GM12878 (cell line): ENCODE results near the gene EEF2K. TPM values are rescaled to one million over a fixed set of nuclear protein-coding genes. Genes with fewer than 3 reads are reported as not detected.

ENCODE experiments used
- ASH2L ChIP-seq: fragments of 300-600, 200-600 bp; sonication (generic); IDR thresholded peaks from 2 replicates; pipeline ENCODE4 v1.6.1; 2017; ENCODE audit warnings: low read depth, mild to moderate bottlenecking, borderline replicate concordance
- BCL11A ChIP-seq: IDR thresholded peaks from 2 replicates; pipeline ENCODE4 v1.6.1; 2011; ENCODE audit warnings: low read depth, low read length
- CHD2 ChIP-seq: IDR thresholded peaks from 2 replicates; pipeline ENCODE4 v1.6.1; 2011; ENCODE audit warnings: low read depth, low read length, improper control_type of control experiment, borderline replicate concordance
- CHD4 ChIP-seq: fragments of 200-600 bp; sonication (generic); IDR thresholded peaks from 2 replicates; pipeline ENCODE4 v1.6.1; 2016; ENCODE audit warnings: mild to moderate bottlenecking
- CREB1 ChIP-seq: IDR thresholded peaks from 2 replicates; pipeline ENCODE4 v1.6.1; 2012; ENCODE audit warnings: low read depth, mild to moderate bottlenecking, inconsistent platforms
- CREM ChIP-seq: IDR thresholded peaks from 2 replicates; pipeline ENCODE4 v1.6.1; 2014; ENCODE audit warnings: antibody characterized with exemption, low read depth
- DPF2 ChIP-seq: fragments of 450-650 bp; IDR thresholded peaks from 2 replicates; pipeline ENCODE4 v1.6.1; 2017; ENCODE audit warnings: mild to moderate bottlenecking
- E2F4 ChIP-seq: IDR thresholded peaks from 2 replicates; pipeline ENCODE4 v1.6.1; 2012; ENCODE audit warnings: low read depth, low read length, improper control_type of control experiment
- HDAC6 ChIP-seq: fragments of 200-600 bp; sonication (generic); IDR thresholded peaks from one replicate; pipeline ENCODE4 v1.8.0; 2017; ENCODE audit warnings: antibody characterized with exemption; ENCODE audit not compliant: unreplicated experiment
- HSF1 ChIP-seq: fragments of 150-350 bp; IDR thresholded peaks from 2 replicates; pipeline ENCODE4 v1.6.1; 2014; ENCODE audit warnings: mild to moderate bottlenecking, low read depth, low read length
- MTA2 ChIP-seq: fragments of 450-650 bp; IDR thresholded peaks from 2 replicates; pipeline ENCODE4 v1.6.1; 2016; ENCODE audit warnings: low read depth, mild to moderate bottlenecking, moderate library complexity
- NFYA ChIP-seq: IDR thresholded peaks from 2 replicates; pipeline ENCODE4 v1.6.1; 2011; ENCODE audit warnings: low read depth, mild to moderate bottlenecking, low read length, improper control_type of control experiment, borderline replicate concordance
- PAX8 ChIP-seq: fragments of 450-650 bp; IDR thresholded peaks from 2 replicates; pipeline ENCODE4 v1.6.1; 2017; ENCODE audit warnings: mild to moderate bottlenecking, moderate library complexity
- PRDM15 ChIP-seq: fragments of 450-650 bp; formaldehyde crosslinking; IDR thresholded peaks from 2 replicates; pipeline ENCODE4 v1.4.0; 2020; ENCODE audit warnings: mild to moderate bottlenecking, moderate library complexity
- RELA ChIP-seq: fragments of 450-650 bp; IDR thresholded peaks from 2 replicates; pipeline ENCODE4 v1.8.0; 2014; ENCODE audit warnings: borderline replicate concordance; ENCODE audit not compliant: partially characterized antibody
- RUNX3 ChIP-seq: IDR thresholded peaks from 2 replicates; pipeline ENCODE4 v1.6.1; 2012; ENCODE audit warnings: low read length, inconsistent platforms
- SMAD5 ChIP-seq: IDR thresholded peaks from 2 replicates; pipeline ENCODE4 v1.6.1; 2016; ENCODE audit warnings: antibody characterized with exemption, low read depth
- SPI1 ChIP-seq: IDR thresholded peaks from 2 replicates; pipeline ENCODE4 v1.6.1; 2011; ENCODE audit warnings: low read depth, mild to moderate bottlenecking, low read length, moderate library complexity, borderline replicate concordance; ENCODE audit not compliant: insufficient read depth
- ZBTB11 ChIP-seq: fragments of 450-650 bp; formaldehyde crosslinking; IDR thresholded peaks from 2 replicates; pipeline ENCODE4 v1.5.0; 2022; ENCODE audit warnings: mild to moderate bottlenecking, missing genetic modification characterization
- ZNF207 ChIP-seq: fragments of 450-650 bp; IDR thresholded peaks from 2 replicates; pipeline ENCODE4 v1.6.1; 2014; ENCODE audit warnings: antibody characterized with exemption, mild to moderate bottlenecking, borderline replicate concordance
- ZZZ3 ChIP-seq: IDR thresholded peaks from 2 replicates; pipeline ENCODE4 v1.6.1; 2011; ENCODE audit warnings: low read depth; ENCODE audit not compliant: control insufficient read depth, insufficient read length
- polyA plus RNA-seq, 11 experiments: library from polyadenylated mRNA; depleted of rRNA in 4 of 11; unstranded in 6 of 11; stranded (reverse) in 5 of 11; fragments of >200 nt; fragmentation: Nextera tagmentation in 4 of 11; fragmentation: Illumina TruSeq in 1 of 11; extraction: Ambion mirVana in 4 of 11; extraction: Trizol in 1 of 11; gene quantifications; 1 replicate in 1 of 11; 2 replicates in 10 of 11; pipeline versions ENCODE4 v1.2.1 to v1.2.3, GENCODE V29; 2011 to 2016; ENCODE audit warnings: inconsistent platforms in 2 of 11, missing spikeins in 2 of 11, low read depth in 1 of 11
- total RNA-seq, 4 experiments: library from RNA; depleted of rRNA in 3 of 4; stranded (reverse); fragments of >200 nt in 3 of 4; fragmentation: Illumina TruSeq in 1 of 4; extraction: Trizol in 1 of 4; gene quantifications; 2 replicates each; pipeline versions ENCODE4 v1.2.1 to v1.2.3, GENCODE V29; 2013 to 2021

Gene EEF2K
- total and polyA plus RNA-seq, 10 of the 15 experiments (the other 5 are each of a cell fraction or from before 2014, with no cell fraction given) = 2.0 to 29.6 (median 12.2) TPM

GRCh38 chr16:22217890-22218730, 12.0 kb downstream of the EEF2K start (continued):
- TF ChIP-seq ASH2L = no peak
- no peak for TF ChIP-seq PRDM15 (CRISPR knock-in tag)
- TF ChIP-seq ZZZ3 = no peak
- TF ChIP-seq ZBTB11 (CRISPR knock-in tag) = no peak
- TF ChIP-seq HDAC6 = no peak
- TF ChIP-seq MTA2 = no peak; the same call in 1 of the 2 replicates
- no peak for TF ChIP-seq E2F4
- no peak for TF ChIP-seq RELA
- TF ChIP-seq SMAD5 = no peak
- TF ChIP-seq DPF2 = peak; percentile 54
- TF ChIP-seq CHD4 = no peak
- no peak for TF ChIP-seq HSF1
- TF ChIP-seq PAX8 = no peak
- 0 out of 2 replicates have a peak, but pooled peaks have one; percentile 7 for TF ChIP-seq CREB1
- peak; percentile 19; the same call in 1 of the 2 replicates for TF ChIP-seq CREM
- TF ChIP-seq RUNX3 = peak; percentile 55; the same call in 1 of the 2 replicates
- no peak; the same call in 1 of the 2 replicates for TF ChIP-seq BCL11A
- no peak for TF ChIP-seq SPI1
- TF ChIP-seq NFYA = no peak
- peak; percentile 58; the same call in 1 of the 2 replicates for TF ChIP-seq CHD2
- TF ChIP-seq ZNF207 = no peak
